Activated CD4-positive, alpha-beta memory T cell treated with anti-CD3 and anti-CD28 coated beads, Interleukin-2, amount 10 ng/mL, durations not matched to agents 7 days and 5 days (primary cell): ENCODE measurements around the gene IPO11. TPM values are rescaled to one million over a fixed set of nuclear protein-coding genes. Genes with fewer than 3 reads are reported as not detected.
"Not testable (repeated sequence)": the region's sequence is repeated elsewhere in the genome, so short reads cannot be mapped to it uniquely, and the experiment has no call there.

ENCODE experiments used
- CTCF ChIA-PET: fragments of 350-600 bp; sonication (Branson Sonifier 250); formaldehyde crosslinking; loops from one replicate; lab custom pipeline; 2021; ENCODE audit warnings: antibody characterized with exemption, inconsistent platforms; lab: Charles Lee
- POLR2A ChIA-PET: fragments of 350-600 bp; sonication (Branson Sonifier 250); formaldehyde crosslinking; loops from one replicate; lab custom pipeline; 2021; ENCODE audit warnings: antibody characterized with exemption; lab: Charles Lee
- DNase-seq: peaks from one replicate; pipeline ENCODE4 v3.0.0-alpha.2; 2020
- H3K27ac Mint-ChIP-seq: one replicate; pipeline ENCODE4 v1.8.0; 2021; ENCODE audit warnings: mild to moderate bottlenecking, mixed read lengths
- H3K27me3 Mint-ChIP-seq: one replicate; pipeline ENCODE4 v1.8.0; 2021; ENCODE audit warnings: mixed read lengths
- H3K36me3 Mint-ChIP-seq: one replicate; pipeline ENCODE4 v1.8.0; 2021; ENCODE audit warnings: low read depth, mixed read lengths
- H3K4me1 Mint-ChIP-seq: one replicate; pipeline ENCODE4 v1.8.0; 2021; ENCODE audit warnings: mixed read lengths
- H3K4me3 Mint-ChIP-seq: one replicate; pipeline ENCODE4 v1.8.0; 2021; ENCODE audit warnings: mild to moderate bottlenecking, mixed read lengths
- H3K9me3 Mint-ChIP-seq: one replicate; pipeline ENCODE4 v1.8.0; 2021; ENCODE audit warnings: mixed read lengths
- total RNA-seq, 2 experiments: library from RNA; stranded (reverse); gene quantifications; one replicate each; pipeline ENCODE4 v1.2.3, GENCODE V29; 2021

The IPO11 gene
- total RNA-seq, 2 experiments from 2014 or later, result 23.8 to 23.9 TPM

- no peaks in the 10 kb centered on the region for H3K27me3 Mint-ChIP-seq
- H3K4me3 Mint-ChIP-seq, result no peak overlapping the region
- ChIA-PET POLR2A (no interaction called here), CTCF (interaction anchor here (0.7 kb wide), 1 partner anchor 437 kb away, joined by 3 read pairs; no protein-coding TSS in a partner anchor)
- H3K36me3 Mint-ChIP-seq, result peaks cover 8% of the 10 kb centered on the region
- H3K4me1 Mint-ChIP-seq, result no peaks in the 10 kb centered on the region
- no peak for DNase-seq
- no peak overlapping the region for H3K27ac Mint-ChIP-seq
- no peaks in the 10 kb centered on the region for H3K9me3 Mint-ChIP-seq
Measured at GRCh38 chr5:62499756-62500155, 87.2 kb downstream of the IPO11 start.

- no peak for DNase-seq
- Mint-ChIP-seq H3K9me3 (no peaks in the 10 kb centered on the region), H3K4me3 (no peak overlapping the region), H3K36me3 (peaks cover 15% of the 10 kb centered on the region), H3K4me1 (no peaks in the 10 kb centered on the region), H3K27me3 (no peaks in the 10 kb centered on the region), H3K27ac (no peak overlapping the region)
- POLR2A ChIA-PET, result no interaction called here
- CTCF ChIA-PET, result no interaction called here
Measured at GRCh38 chr5:62502456-62503101, 90.0 kb downstream of the IPO11 start.

GRCh38 chr5:62504129-62504528, 91.6 kb downstream of the IPO11 start:
- Mint-ChIP-seq H3K9me3 (peaks cover 3% of the 10 kb centered on the region), H3K36me3 (peaks cover 19% of the 10 kb centered on the region), H3K27me3 (no peaks in the 10 kb centered on the region), H3K27ac (no peak overlapping the region), H3K4me1 (no peaks in the 10 kb centered on the region), H3K4me3 (no peak overlapping the region)
- POLR2A ChIA-PET, result no interaction called here
- no peak for DNase-seq
- CTCF ChIA-PET, result no interaction called here

- no peak overlapping the region for H3K27ac Mint-ChIP-seq
- H3K9me3 Mint-ChIP-seq, result peaks cover 3% of the 10 kb centered on the region
- peaks cover 35% of the 10 kb centered on the region for H3K36me3 Mint-ChIP-seq
- no peak for DNase-seq
- no peaks in the 10 kb centered on the region for H3K4me1 Mint-ChIP-seq
- ChIA-PET CTCF (no interaction called here), POLR2A (no interaction called here)
- no peaks in the 10 kb centered on the region for H3K27me3 Mint-ChIP-seq
- H3K4me3 Mint-ChIP-seq, result no peak overlapping the region
Measured at GRCh38 chr5:62506659-62507460, 94.3 kb downstream of the IPO11 start.

- H3K27ac Mint-ChIP-seq, H3K4me1 Mint-ChIP-seq, POLR2A ChIA-PET, CTCF ChIA-PET, H3K27me3 Mint-ChIP-seq, H3K9me3 Mint-ChIP-seq, H3K4me3 Mint-ChIP-seq, DNase-seq: not testable (repeated sequence)
- peaks cover 35% of the 10 kb centered on the region for H3K36me3 Mint-ChIP-seq
Measured at GRCh38 chr5:62508760-62509159, 96.2 kb downstream of the IPO11 start.

- POLR2A ChIA-PET, result no interaction called here
- peaks cover 3% of the 10 kb centered on the region for H3K9me3 Mint-ChIP-seq
- H3K36me3 Mint-ChIP-seq, result peaks cover 30% of the 10 kb centered on the region
- no peaks in the 10 kb centered on the region for H3K4me1 Mint-ChIP-seq
- no peak for DNase-seq
- CTCF ChIA-PET, result no interaction called here
- no peaks in the 10 kb centered on the region for H3K27me3 Mint-ChIP-seq
- no peak overlapping the region for H3K27ac Mint-ChIP-seq
- no peak overlapping the region for H3K4me3 Mint-ChIP-seq
Measured at GRCh38 chr5:62509806-62510205, 97.2 kb downstream of the IPO11 start.

GRCh38 chr5:62513085-62513484, 100.5 kb downstream of the IPO11 start:
- peaks cover 28% of the 10 kb centered on the region for H3K36me3 Mint-ChIP-seq
- H3K4me3 Mint-ChIP-seq, H3K27ac Mint-ChIP-seq, DNase-seq, H3K27me3 Mint-ChIP-seq, CTCF ChIA-PET, H3K9me3 Mint-ChIP-seq, H3K4me1 Mint-ChIP-seq, POLR2A ChIA-PET: not testable (repeated sequence)

- ChIA-PET CTCF (no interaction called here), POLR2A (no interaction called here)
- H3K9me3 Mint-ChIP-seq, result no peaks in the 10 kb centered on the region
- no peaks in the 10 kb centered on the region for H3K4me1 Mint-ChIP-seq
- no peak overlapping the region for H3K4me3 Mint-ChIP-seq
- DNase-seq, result no peak
- H3K27me3 Mint-ChIP-seq, result no peaks in the 10 kb centered on the region
- peaks cover 23% of the 10 kb centered on the region for H3K36me3 Mint-ChIP-seq
- H3K27ac Mint-ChIP-seq, result no peak overlapping the region
Measured at GRCh38 chr5:62514510-62515119, 102.1 kb downstream of the IPO11 start.

- CTCF ChIA-PET, POLR2A ChIA-PET, H3K27me3 Mint-ChIP-seq, H3K27ac Mint-ChIP-seq, H3K9me3 Mint-ChIP-seq, H3K4me3 Mint-ChIP-seq, DNase-seq: not testable (repeated sequence)
- Mint-ChIP-seq H3K36me3 (peaks cover 40% of the 10 kb centered on the region), H3K4me1 (peaks cover 11% of the 10 kb centered on the region)
Measured at GRCh38 chr5:62520812-62521211, 108.2 kb downstream of the IPO11 start.

- H3K27me3 Mint-ChIP-seq, result no peaks in the 10 kb centered on the region
- CTCF ChIA-PET, result no interaction called here
- H3K36me3 Mint-ChIP-seq, result peaks cover 38% of the 10 kb centered on the region
- H3K9me3 Mint-ChIP-seq, result no peaks in the 10 kb centered on the region
- H3K27ac Mint-ChIP-seq, result no peak overlapping the region
- H3K4me3 Mint-ChIP-seq, result no peak overlapping the region
- POLR2A ChIA-PET, result no interaction called here
- no peak for DNase-seq
- H3K4me1 Mint-ChIP-seq, result peaks cover 11% of the 10 kb centered on the region
Measured at GRCh38 chr5:62521319-62521718, 108.8 kb downstream of the IPO11 start.

GRCh38 chr5:62522811-62523210, 110.2 kb downstream of the IPO11 start:
- Mint-ChIP-seq H3K36me3 (peaks cover 36% of the 10 kb centered on the region), H3K4me3 (no peak overlapping the region), H3K4me1 (peaks cover 11% of the 10 kb centered on the region), H3K27me3 (no peaks in the 10 kb centered on the region), H3K9me3 (no peaks in the 10 kb centered on the region), H3K27ac (no peak overlapping the region)
- ChIA-PET POLR2A (no interaction called here), CTCF (no interaction called here)
- DNase-seq, result no peak

GRCh38 chr5:62533597-62533996, 121.0 kb downstream of the IPO11 start:
- Mint-ChIP-seq H3K36me3 (peaks cover 21% of the 10 kb centered on the region), H3K27me3 (no peaks in the 10 kb centered on the region), H3K9me3 (peaks cover 3% of the 10 kb centered on the region), H3K4me1 (peaks cover 4% of the 10 kb centered on the region), H3K4me3 (no peak overlapping the region), H3K27ac (no peak overlapping the region)
- no peak for DNase-seq
- ChIA-PET CTCF (no interaction called here), POLR2A (no interaction called here)

- Mint-ChIP-seq H3K27me3 (no peaks in the 10 kb centered on the region), H3K36me3 (peaks cover 29% of the 10 kb centered on the region), H3K4me3 (no peak overlapping the region), H3K4me1 (peaks cover 7% of the 10 kb centered on the region), H3K27ac (no peak overlapping the region), H3K9me3 (peaks cover 5% of the 10 kb centered on the region)
- ChIA-PET CTCF (no interaction called here), POLR2A (no interaction called here)
- no peak for DNase-seq
Measured at GRCh38 chr5:62534461-62535236, 122.1 kb downstream of the IPO11 start.
